MM.1S (cell line): ENCODE results near the gene GGN.
"Not testable (repeated sequence)": the region's sequence is repeated elsewhere in the genome, so short reads cannot be mapped to it uniquely, and the experiment has no call there.

ENCODE experiments used
- CTCF ChIP-seq: fragments of 300-600 bp; sonication (generic); IDR thresholded peaks from 2 replicates; pipeline ENCODE4 v1.5.1; 2016; ENCODE audit warnings: antibody characterized with exemption, low read length, mixed read lengths
- EZH2 ChIP-seq: fragments of 300-600 bp; sonication (generic); optimal IDR thresholded peaks from 2 replicates; pipeline ENCODE3; 2017; ENCODE audit warnings: low read depth, mild to moderate bottlenecking, antibody characterized with exemption, low read length, mixed read lengths

GRCh38 chr19:38410407-38410806 lies 22.6 kb upstream of the GGN start:
- TF ChIP-seq CTCF, EZH2: not testable (repeated sequence)
